HCT116 (cell line): ENCODE data around the gene TRMT10C. TPM values are rescaled to one million over a fixed set of nuclear protein-coding genes. Genes with fewer than 3 reads are reported as not detected.

Source experiments
- ATAC-seq: fragments of 200-7000 bp; cut with Tn5 transposase; 2 replicates; pipeline ENCODE4 v1.9.1; 2020; ENCODE audit warnings: mild to moderate bottlenecking, moderate library complexity
- BruUV-seq: library from RNA; stranded (reverse); fragments of 400-500 nt; replicated peaks from 2 replicates; lab custom pipeline; 2021; lab: Mats Ljungman, UMichigan
- CTCF ChIA-PET: fragments of 300-600 bp; sonication (Branson Sonifier 250); formaldehyde crosslinking; loops from one replicate; lab custom pipeline; 2021; ENCODE audit warnings: antibody characterized with exemption; lab: Charles Lee
- POLR2A ChIA-PET: fragments of 300-600, 350-600 bp; sonication (Branson Sonifier 250); formaldehyde crosslinking; loops from one replicate; lab custom pipeline; 2021; ENCODE audit warnings: antibody characterized with exemption; lab: Charles Lee
- RAD21 ChIA-PET, 2 experiments: fragments of 300-600 bp; sonication (Branson Sonifier 250); formaldehyde crosslinking; loops; one replicate each; lab custom pipeline; 2023; ENCODE audit warnings: low total read pairs in 2 of 2; ENCODE audit not compliant: uncharacterized antibody in 2 of 2, unreplicated experiment in 2 of 2, low non-redundant PET in 1 of 2; lab: Charles Lee
- DNase-seq: peaks from one replicate; pipeline ENCODE4 v3.0.0-alpha.2; 2010; ENCODE audit warnings: low read depth, low spot score
- H2AFZ ChIP-seq: fragments of 200-600 bp; shearing (Covaris generic), sonication (generic); 2 replicates; pipeline ENCODE4 v1.6.1; 2017; ENCODE audit warnings: low read depth, mixed run types, mixed read lengths, antibody characterized with exemption, low read length; ENCODE audit not compliant: poor library complexity, severe bottlenecking
- H3K27ac ChIP-seq: 2 replicates; pipeline ENCODE4 v1.5.1; 2012; ENCODE audit warnings: low read depth, low read length
- H3K27me3 ChIP-seq: fragments of 200-600 bp; sonication (generic); 2 replicates; pipeline ENCODE4 v1.6.1; 2016; ENCODE audit warnings: mixed run types, low read length, mixed read lengths; ENCODE audit not compliant: insufficient read depth
- H3K36me3 ChIP-seq, 2 experiments: fragments of 200-500 bp in 1 of 2; fragments of 200-600 bp in 1 of 2; sonication (Bioruptor generic) in 1 of 2; sonication (generic) in 1 of 2; 2 replicates each; pipeline versions ENCODE4 v1.5.1 to v1.6.1; 2014 to 2016; ENCODE audit warnings: low read length in 2 of 2, inconsistent platforms in 1 of 2, mixed read lengths in 1 of 2, mixed run types in 1 of 2; ENCODE audit not compliant: insufficient read depth in 2 of 2, control insufficient read depth in 1 of 2
- H3K4me1 ChIP-seq, 2 experiments: fragments of 200-600 bp in 1 of 2; sonication (generic) in 1 of 2; 2 replicates each; pipeline versions ENCODE4 v1.5.1 to v1.6.1; 2012 to 2017; ENCODE audit warnings: low read length in 2 of 2, inconsistent platforms in 1 of 2, mild to moderate bottlenecking in 1 of 2, mixed read lengths in 1 of 2, mixed run types in 1 of 2, moderate library complexity in 1 of 2; ENCODE audit not compliant: insufficient read depth in 2 of 2, control insufficient read depth in 1 of 2
- H3K4me2 ChIP-seq: fragments of 200-600 bp; sonication (generic); 2 replicates; pipeline ENCODE4 v1.6.1; 2017; ENCODE audit warnings: mixed run types, low read length, mixed read lengths
- H3K4me3 ChIP-seq, 2 experiments: fragments of 200-600 bp in 1 of 2; sonication (generic) in 1 of 2; replicated peaks in 1 of 2; 2 replicates each; pipeline ENCODE4 v1.5.1; 2011 to 2016; ENCODE audit warnings: low read length in 2 of 2, control low read depth in 1 of 2, low read depth in 1 of 2, mild to moderate bottlenecking in 1 of 2, mixed read lengths in 1 of 2, mixed run types in 1 of 2
- H3K79me2 ChIP-seq: fragments of 200-600 bp; sonication (generic); 2 replicates; pipeline ENCODE4 v1.6.1; 2017; ENCODE audit warnings: mild to moderate bottlenecking, mixed run types, low read length, moderate library complexity, mixed read lengths; ENCODE audit not compliant: insufficient read depth
- H3K9ac ChIP-seq: fragments of 200-600 bp; sonication (generic); 2 replicates; pipeline ENCODE4 v1.6.1; 2016; ENCODE audit warnings: low read length, mixed read lengths
- H3K9me2 ChIP-seq: fragments of 200-600 bp; sonication (generic), shearing (Covaris generic); 2 replicates; pipeline ENCODE4 v1.6.1; 2017; ENCODE audit warnings: mixed run types, mild to moderate bottlenecking, moderate library complexity; ENCODE audit not compliant: insufficient read depth
- H3K9me3 ChIP-seq, 2 experiments: fragments of 200-500 bp in 1 of 2; fragments of 200-600 bp in 1 of 2; sonication (Bioruptor generic) in 1 of 2; sonication (generic) in 1 of 2; 2 replicates each; pipeline ENCODE4 v1.6.1; 2014 to 2017; ENCODE audit warnings: low read length in 2 of 2, mixed read lengths in 2 of 2, inconsistent platforms in 1 of 2, low read depth in 1 of 2, mild to moderate bottlenecking in 1 of 2, mixed run types in 1 of 2, moderate library complexity in 1 of 2; ENCODE audit not compliant: control insufficient read depth in 1 of 2, insufficient read depth in 1 of 2
- H4K20me1 ChIP-seq: fragments of 200-600 bp; sonication (generic), shearing (Covaris generic); 2 replicates; pipeline ENCODE4 v1.6.1; 2017; ENCODE audit warnings: mixed run types, mild to moderate bottlenecking, moderate library complexity; ENCODE audit not compliant: insufficient read depth
- CBX3 ChIP-seq: IDR thresholded peaks from 2 replicates; pipeline ENCODE4 v1.6.1; 2012; ENCODE audit warnings: low read depth
- CEBPB ChIP-seq: IDR thresholded peaks from 2 replicates; pipeline ENCODE4 v1.6.1; 2012; ENCODE audit warnings: low read depth
- ELF1 ChIP-seq: IDR thresholded peaks from 2 replicates; pipeline ENCODE4 v1.6.1; 2012; ENCODE audit warnings: low read depth, borderline replicate concordance
- EZH2 ChIP-seq: fragments of 200-600 bp; sonication (generic); IDR thresholded peaks from 2 replicates; pipeline ENCODE4 v1.6.1; 2017; ENCODE audit warnings: antibody characterized with exemption, mixed run types
- EZH2phosphoT487 ChIP-seq: fragments of 200-600 bp; IDR thresholded peaks from 2 replicates; pipeline ENCODE4 v1.6.1; 2018; ENCODE audit warnings: antibody characterized with exemption, borderline replicate concordance
- FOSL1 ChIP-seq: IDR thresholded peaks from 2 replicates; pipeline ENCODE4 v1.6.1; 2012; ENCODE audit warnings: low read depth
- JUND ChIP-seq: IDR thresholded peaks from 2 replicates; pipeline ENCODE4 v1.6.1; 2012
- POLR2A ChIP-seq: IDR thresholded peaks from 2 replicates; pipeline ENCODE4 v1.7.0; 2011; ENCODE audit warnings: borderline replicate concordance; ENCODE audit not compliant: insufficient read depth, insufficient read length; ENCODE audit errors: extremely low read depth
- POLR2AphosphoS5 ChIP-seq: IDR thresholded peaks from 2 replicates; pipeline ENCODE4 v1.6.1; 2011; ENCODE audit warnings: mild to moderate bottlenecking, low read depth, low read length, moderate library complexity
- RAD21 ChIP-seq: IDR thresholded peaks from 2 replicates; pipeline ENCODE4 v1.6.1; 2012; ENCODE audit warnings: low read depth, mild to moderate bottlenecking
- SIN3A ChIP-seq: IDR thresholded peaks from 2 replicates; pipeline ENCODE4 v1.6.1; 2012; ENCODE audit warnings: low read depth
- SP1 ChIP-seq: IDR thresholded peaks from 2 replicates; pipeline ENCODE4 v1.6.1; 2012; ENCODE audit warnings: low read depth
- SRF ChIP-seq: IDR thresholded peaks from 2 replicates; pipeline ENCODE4 v1.6.1; 2012; ENCODE audit warnings: low read depth
- TCF7L2 ChIP-seq: IDR thresholded peaks from 2 replicates; pipeline ENCODE4 v1.7.0; 2011; ENCODE audit warnings: borderline replicate concordance, inconsistent platforms; ENCODE audit not compliant: insufficient read depth, insufficient read length; ENCODE audit errors: extremely low read depth
- YY1 ChIP-seq: IDR thresholded peaks from 2 replicates; pipeline ENCODE4 v1.6.1; 2011; ENCODE audit warnings: low read length, low read depth, moderate library complexity, mild to moderate bottlenecking; ENCODE audit not compliant: insufficient replicate concordance; ENCODE audit errors: extremely low read depth
- ZFX ChIP-seq: fragments of 450-650 bp; IDR thresholded peaks from 2 replicates; pipeline ENCODE4 v1.6.1; 2017
- intact Hi-C: fragments of 100-400 bp; cut with micrococcal nuclease; formaldehyde crosslinking; loops from 2 replicates; pipeline ENCODE4 v1.10.0; 2022
- total RNA-seq: library from RNA; stranded (reverse); gene quantifications from one replicate; pipeline ENCODE4 v1.2.1, GENCODE V29; 2021; ENCODE audit not compliant: unreplicated experiment
- TF ChIP-seq, protein P1 (sequence below), 3 experiments: fragments of 200-600 bp in 1 of 3; sonication (generic) in 1 of 3; IDR thresholded peaks in 2 of 3; conservative IDR thresholded peaks in 1 of 3; 2 replicates each; pipeline ENCODE4 v1.5.1; 2012 to 2017; ENCODE audit warnings: low read depth in 2 of 3, low read length in 2 of 3, antibody characterized with exemption in 1 of 3, borderline replicate concordance in 1 of 3, control low read depth in 1 of 3, mild to moderate bottlenecking in 1 of 3, mixed read lengths in 1 of 3, mixed run types in 1 of 3, moderate library complexity in 1 of 3; ENCODE audit not compliant: insufficient read depth in 1 of 3
- TF ChIP-seq, protein P2 (sequence below): IDR thresholded peaks from 2 replicates; pipeline ENCODE4 v1.6.1; 2011; ENCODE audit warnings: mild to moderate bottlenecking, low read length, moderate library complexity; ENCODE audit not compliant: insufficient replicate concordance; ENCODE audit errors: extremely low read depth
- TF ChIP-seq, protein P3 (sequence below): IDR thresholded peaks from 2 replicates; pipeline ENCODE4 v1.6.1; 2012

TRMT10C gene
- total RNA-seq, 1 experiment from 2014 or later = 36.4 TPM

DNA sequence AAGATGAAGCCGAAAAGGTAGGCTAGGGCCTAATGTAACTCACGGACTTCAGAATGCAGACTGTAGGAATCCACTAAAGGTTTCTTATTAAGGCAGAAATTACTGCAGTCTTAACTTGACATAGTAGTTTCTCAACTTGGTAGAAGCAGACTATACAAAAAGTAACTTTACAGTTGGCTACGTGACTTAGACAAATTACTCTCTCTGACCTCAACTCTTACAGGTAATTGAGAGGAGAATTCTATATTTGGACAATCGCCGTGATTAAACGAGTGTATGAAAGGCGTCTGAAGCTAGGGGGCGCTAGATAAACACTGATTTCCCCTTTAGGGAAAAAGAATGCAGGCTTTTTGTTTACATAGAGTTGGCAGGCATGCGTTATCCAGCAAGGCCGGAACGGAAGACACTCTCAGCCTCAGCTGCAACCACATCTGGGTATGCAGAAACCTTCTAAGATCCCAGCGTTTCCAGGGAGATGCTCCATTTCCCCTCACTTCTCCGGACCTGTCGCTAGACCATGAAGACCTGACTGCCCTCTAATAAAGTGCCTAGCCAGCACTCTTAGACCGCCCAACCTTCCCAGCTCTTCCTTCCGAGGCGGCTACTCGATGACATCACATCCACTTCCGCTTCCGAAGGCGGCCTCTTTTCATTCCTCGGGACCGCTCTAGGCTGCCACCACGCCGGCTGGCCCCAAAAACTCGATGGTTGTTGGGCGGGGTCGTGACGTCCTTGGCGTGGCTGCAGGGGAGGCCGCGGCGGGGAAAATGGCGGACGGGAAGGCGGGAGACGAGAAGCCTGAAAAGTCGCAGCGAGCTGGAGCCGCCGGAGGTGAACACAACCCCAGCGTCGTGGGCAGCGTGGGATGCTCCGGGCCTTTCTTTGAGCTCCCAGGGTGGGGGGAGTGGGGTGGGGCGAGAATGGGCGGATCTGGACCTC is 12.1 kb downstream of the TRMT10C start, which contains the start of gene PCNP:
Gene PCNP (plus strand): TSS at position 732 of the 939 bp plus-strand sequence. CDS start 36 bp downstream, at position 768.
- TSS peak; percentile 94 for BruUV-seq
- POLR2A ChIA-PET = interaction anchor here (1.0 to 1.5 kb wide), 3 partner anchors 11 to 104 kb away, joined by 4 to 11 read pairs (median 6); partner anchors contain the start of genes TRMT10C and ZBTB11
- intact Hi-C loops = loop anchor here (1.0 kb wide), 2 partner anchors 63 to 104 kb away; partner anchors contain the start of gene ZBTB11
- peaks cover 47% of the 10 kb centered on the region for H3K79me2 ChIP-seq
- H4K20me1 ChIP-seq = peaks cover 5% of the 10 kb centered on the region
- H3K4me3 ChIP-seq = peak within 1 kb of the TSS; percentile 81 to 95
- H3K9ac ChIP-seq = peak within 1 kb of the TSS; percentile 93
- peak; percentile 99 for DNase-seq
- H3K9me2 ChIP-seq = no peaks in the 10 kb centered on the region
- 0 out of 4 replicates have a peak, but pooled peaks cover 0 to 18% of the 10 kb centered on the region in 2 experiments for H3K36me3 ChIP-seq
- TF ChIP-seq POLR2A = peak; percentile 69
- peak; percentile 92 for TF ChIP-seq SIN3A
- TF ChIP-seq CBX3 = peak; percentile 80; the same call in 1 of the 2 replicates
- peak; percentile 99 for TF ChIP-seq TCF7L2
- TF ChIP-seq YY1 = peak; percentile 96
- TF ChIP-seq POLR2AphosphoS5 = peak; percentile 73
- TF ChIP-seq CEBPB = no peak
- no peak for TF ChIP-seq EZH2
- TF ChIP-seq, protein P1, sequence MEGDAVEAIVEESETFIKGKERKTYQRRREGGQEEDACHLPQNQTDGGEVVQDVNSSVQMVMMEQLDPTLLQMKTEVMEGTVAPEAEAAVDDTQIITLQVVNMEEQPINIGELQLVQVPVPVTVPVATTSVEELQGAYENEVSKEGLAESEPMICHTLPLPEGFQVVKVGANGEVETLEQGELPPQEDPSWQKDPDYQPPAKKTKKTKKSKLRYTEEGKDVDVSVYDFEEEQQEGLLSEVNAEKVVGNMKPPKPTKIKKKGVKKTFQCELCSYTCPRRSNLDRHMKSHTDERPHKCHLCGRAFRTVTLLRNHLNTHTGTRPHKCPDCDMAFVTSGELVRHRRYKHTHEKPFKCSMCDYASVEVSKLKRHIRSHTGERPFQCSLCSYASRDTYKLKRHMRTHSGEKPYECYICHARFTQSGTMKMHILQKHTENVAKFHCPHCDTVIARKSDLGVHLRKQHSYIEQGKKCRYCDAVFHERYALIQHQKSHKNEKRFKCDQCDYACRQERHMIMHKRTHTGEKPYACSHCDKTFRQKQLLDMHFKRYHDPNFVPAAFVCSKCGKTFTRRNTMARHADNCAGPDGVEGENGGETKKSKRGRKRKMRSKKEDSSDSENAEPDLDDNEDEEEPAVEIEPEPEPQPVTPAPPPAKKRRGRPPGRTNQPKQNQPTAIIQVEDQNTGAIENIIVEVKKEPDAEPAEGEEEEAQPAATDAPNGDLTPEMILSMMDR (IDR thresholded peaks at IDR 0.05 in 2 of 3, conservative IDR thresholded peaks at IDR 0.05 in 1 of 3; ENCODE audit: borderline replicate concordance in 1 of 3, insufficient read depth in 1 of 3, low read depth in 2 of 3, low read length in 2 of 3) = peak; percentile 76 to 90 (median 77)
- no peak for TF ChIP-seq ZFX
- TF ChIP-seq, protein P2, sequence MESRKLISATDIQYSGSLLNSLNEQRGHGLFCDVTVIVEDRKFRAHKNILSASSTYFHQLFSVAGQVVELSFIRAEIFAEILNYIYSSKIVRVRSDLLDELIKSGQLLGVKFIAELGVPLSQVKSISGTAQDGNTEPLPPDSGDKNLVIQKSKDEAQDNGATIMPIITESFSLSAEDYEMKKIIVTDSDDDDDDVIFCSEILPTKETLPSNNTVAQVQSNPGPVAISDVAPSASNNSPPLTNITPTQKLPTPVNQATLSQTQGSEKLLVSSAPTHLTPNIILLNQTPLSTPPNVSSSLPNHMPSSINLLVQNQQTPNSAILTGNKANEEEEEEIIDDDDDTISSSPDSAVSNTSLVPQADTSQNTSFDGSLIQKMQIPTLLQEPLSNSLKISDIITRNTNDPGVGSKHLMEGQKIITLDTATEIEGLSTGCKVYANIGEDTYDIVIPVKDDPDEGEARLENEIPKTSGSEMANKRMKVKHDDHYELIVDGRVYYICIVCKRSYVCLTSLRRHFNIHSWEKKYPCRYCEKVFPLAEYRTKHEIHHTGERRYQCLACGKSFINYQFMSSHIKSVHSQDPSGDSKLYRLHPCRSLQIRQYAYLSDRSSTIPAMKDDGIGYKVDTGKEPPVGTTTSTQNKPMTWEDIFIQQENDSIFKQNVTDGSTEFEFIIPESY = peak; percentile 63
- TF ChIP-seq EZH2phosphoT487 = no peak
- peak; percentile 76 for TF ChIP-seq RAD21
- TF ChIP-seq ELF1 = peak; percentile 83
- TF ChIP-seq SRF = peak; percentile 94
- TF ChIP-seq SP1 = peak; percentile 83
- peak; percentile 21; the same call in 1 of the 2 replicates for TF ChIP-seq FOSL1
- TF ChIP-seq, protein P3, sequence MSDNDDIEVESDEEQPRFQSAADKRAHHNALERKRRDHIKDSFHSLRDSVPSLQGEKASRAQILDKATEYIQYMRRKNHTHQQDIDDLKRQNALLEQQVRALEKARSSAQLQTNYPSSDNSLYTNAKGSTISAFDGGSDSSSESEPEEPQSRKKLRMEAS = peak; percentile 95
- peak; percentile 46 for TF ChIP-seq JUND
- TF ChIP-seq, all 23 proteins: peak for 15
- RAD21 ChIA-PET = interaction anchor here in 1 of 2 experiments (1.2 kb wide), 1 partner anchor 104 kb away, joined by 4 read pairs; the partner anchor contains the start of gene ZBTB11
- H3K9me3 ChIP-seq = no peaks in the 10 kb centered on the region
- peak; percentile 90 for ATAC-seq
- H3K27me3 ChIP-seq = no peaks in the 10 kb centered on the region
- CTCF ChIA-PET = interaction anchor here (1.0 to 1.3 kb wide), 8 partner anchors 9 to 135 kb away, joined by 3 to 9 read pairs (median 4); partner anchors contain the start of genes TRMT10C and ZBTB11
- H3K27ac ChIP-seq = peak within 1 kb of the TSS; percentile 91
- peaks cover 11 to 24% of the 10 kb centered on the region in 2 experiments for H3K4me1 ChIP-seq
- no peak within 1 kb of the TSS for H2AFZ ChIP-seq
- peak within 1 kb of the TSS; percentile 70 for H3K4me2 ChIP-seq
